GM19238 (cell line): ENCODE measurements around the gene DZIP1.

Experiments
- DNase-seq: peaks from one replicate; pipeline ENCODE4 v3.0.0; 2011; ENCODE audit warnings: low spot score; ENCODE audit not compliant: insufficient read length

DZIP1 gene

GRCh38 chr13:95642999-95643398, 1.5 kb downstream of the DZIP1 start:
- DNase-seq, result no peak

- DNase-seq, result no peak
Measured at GRCh38 chr13:95642028-95642621, 2.4 kb downstream of the DZIP1 start.

GRCh38 chr13:95641291-95642027, 3.0 kb downstream of the DZIP1 start:
- no peak for DNase-seq

GRCh38 chr13:95636853-95637252, 7.7 kb downstream of the DZIP1 start:
- no peak for DNase-seq

- DNase-seq, result no peak
Measured at GRCh38 chr13:95630593-95630992, 13.9 kb downstream of the DZIP1 start.

GRCh38 chr13:95629071-95629470, 15.4 kb downstream of the DZIP1 start:
- DNase-seq, result no peak

- DNase-seq, result no peak
Measured at GRCh38 chr13:95628488-95628887, 16.0 kb downstream of the DZIP1 start.

- DNase-seq, result no peak
Measured at GRCh38 chr13:95627590-95627989, 16.9 kb downstream of the DZIP1 start.

GRCh38 chr13:95626768-95627167, 17.7 kb downstream of the DZIP1 start:
- DNase-seq, result no peak

- peak; percentile 16 for DNase-seq
Measured at GRCh38 chr13:95624020-95624419, 20.5 kb downstream of the DZIP1 start.

GRCh38 chr13:95623141-95623540, 21.4 kb downstream of the DZIP1 start:
- DNase-seq, result no peak

- DNase-seq, result no peak
Measured at GRCh38 chr13:95620825-95621498, 23.5 kb downstream of the DZIP1 start.

GRCh38 chr13:95620030-95620824, 24.3 kb downstream of the DZIP1 start:
- DNase-seq, result no peak

- no peak for DNase-seq
Measured at GRCh38 chr13:95615539-95615938, 29.0 kb downstream of the DZIP1 start.

GRCh38 chr13:95614641-95615245, 29.8 kb downstream of the DZIP1 start:
- DNase-seq, result no peak

- no peak for DNase-seq
Measured at GRCh38 chr13:95608640-95609323, 35.7 kb downstream of the DZIP1 start.

- DNase-seq, result no peak
Measured at GRCh38 chr13:95607366-95607765, 37.1 kb downstream of the DZIP1 start.

- no peak for DNase-seq
Measured at GRCh38 chr13:95605448-95606125, 38.9 kb downstream of the DZIP1 start.

GRCh38 chr13:95604556-95604915, 40.0 kb downstream of the DZIP1 start:
- DNase-seq, result no peak

- DNase-seq, result no peak
Measured at GRCh38 chr13:95603887-95604555, 40.5 kb downstream of the DZIP1 start.
